Neural progenitor cell (in vitro differentiated cells): ENCODE data around the gene SLC12A7. TPM values are rescaled to one million over a fixed set of nuclear protein-coding genes. Genes with fewer than 3 reads are reported as not detected.

Experiments used
- DNase-seq: peaks from one replicate; pipeline ENCODE4 v3.0.0-alpha.2; 2016; ENCODE audit warnings: low spot score
- H2AFZ ChIP-seq: fragments of 200-600 bp; sonication (generic); replicated peaks from 2 replicates; pipeline ENCODE4 v1.6.1; 2016; ENCODE audit warnings: antibody characterized with exemption
- H3F3A ChIP-seq: fragments of 200-600 bp; sonication (generic); 2 replicates; pipeline ENCODE4 v1.6.1; 2016; ENCODE audit warnings: antibody characterized with exemption, low read depth
- H3K27ac ChIP-seq: fragments of 200-600 bp; sonication (generic); 2 replicates; pipeline ENCODE4 v1.5.1; 2016; ENCODE audit warnings: mild to moderate bottlenecking
- H3K27me3 ChIP-seq: fragments of 200-600 bp; sonication (generic); 2 replicates; pipeline ENCODE4 v1.6.1; 2016; ENCODE audit warnings: mild to moderate bottlenecking, moderate library complexity
- H3K36me3 ChIP-seq: fragments of 200-600 bp; sonication (generic); 2 replicates; pipeline ENCODE4 v1.5.1; 2016
- H3K4me1 ChIP-seq: fragments of 200-600 bp; sonication (generic); 2 replicates; pipeline ENCODE4 v1.6.1; 2016; ENCODE audit warnings: mixed run types
- H3K4me2 ChIP-seq: fragments of 200-600 bp; sonication (generic); 2 replicates; pipeline ENCODE4 v1.6.1; 2016
- H3K4me3 ChIP-seq: fragments of 200-600 bp; sonication (generic); 2 replicates; pipeline ENCODE4 v1.5.1; 2016
- H3K79me2 ChIP-seq: fragments of 200-600 bp; sonication (generic); 2 replicates; pipeline ENCODE4 v1.6.1; 2016; ENCODE audit warnings: low read depth
- H3K9ac ChIP-seq: fragments of 200-600 bp; sonication (generic); 2 replicates; pipeline ENCODE4 v1.6.1; 2016
- H3K9me3 ChIP-seq: fragments of 200-600 bp; sonication (generic); 2 replicates; pipeline ENCODE4 v1.5.1; 2016; ENCODE audit warnings: low read depth
- H4K20me1 ChIP-seq: fragments of 200-600 bp; sonication (generic); 2 replicates; pipeline ENCODE4 v1.6.1; 2016; ENCODE audit warnings: low read depth
- H3K27ac Mint-ChIP-seq: 3 replicates; pipeline ENCODE4 v1.8.0; 2021; ENCODE audit warnings: mixed read lengths
- H3K27me3 Mint-ChIP-seq: 2 replicates; pipeline ENCODE4 v1.8.0; 2022; ENCODE audit warnings: low read depth, mild to moderate bottlenecking, inconsistent platforms, moderate library complexity, mixed read lengths; ENCODE audit not compliant: insufficient read depth
- H3K36me3 Mint-ChIP-seq: 3 replicates; pipeline ENCODE4 v1.8.0; 2021; ENCODE audit warnings: mixed read lengths
- H3K4me1 Mint-ChIP-seq: 3 replicates; pipeline ENCODE4 v1.8.0; 2021; ENCODE audit warnings: mixed read lengths
- H3K4me3 Mint-ChIP-seq: 3 replicates; pipeline ENCODE4 v1.8.0; 2021; ENCODE audit warnings: mild to moderate bottlenecking, moderate library complexity, mixed read lengths
- H3K9me3 Mint-ChIP-seq: 3 replicates; pipeline ENCODE4 v1.8.0; 2020; ENCODE audit warnings: mixed read lengths
- CTCF ChIP-seq: fragments of 200-600 bp; sonication (generic); IDR thresholded peaks from 2 replicates; pipeline ENCODE4 v1.5.1; 2017; ENCODE audit warnings: antibody characterized with exemption, mild to moderate bottlenecking
- EZH2 ChIP-seq: fragments of 200-600 bp; sonication (generic); IDR thresholded peaks from 2 replicates; pipeline ENCODE4 v1.6.1; 2017; ENCODE audit warnings: antibody characterized with exemption, mild to moderate bottlenecking, moderate library complexity
- EZH2phosphoT487 ChIP-seq: fragments of 200-600 bp; sonication (generic); IDR thresholded peaks from 2 replicates; pipeline ENCODE4 v1.6.1; 2017; ENCODE audit warnings: antibody characterized with exemption
- total RNA-seq: library from RNA; depleted of rRNA; stranded (reverse); fragments of >200 nt; gene quantifications from 2 replicates; pipeline ENCODE4 v1.2.3, GENCODE V29; 2015; ENCODE audit warnings: low replicate concordance

The SLC12A7 gene
- total RNA-seq, 1 donor from 2014 or later, result 7.5 TPM

- H3K27me3 Mint-ChIP-seq, result peaks cover 6% of the 10 kb centered on the region
- Histone ChIP-seq H2AFZ (no peak overlapping the region), H3K4me1 (no peaks in the 10 kb centered on the region), H4K20me1 (no peaks in the 10 kb centered on the region), H3F3A (no peaks in the 10 kb centered on the region), H3K9ac (no peak overlapping the region), H3K9me3 (no peaks in the 10 kb centered on the region), H3K27me3 (no peaks in the 10 kb centered on the region), H3K36me3 (no peaks in the 10 kb centered on the region), H3K27ac (no peak overlapping the region), H3K4me2 (no peak overlapping the region), H3K4me3 (no peak overlapping the region), H3K79me2 (no peaks in the 10 kb centered on the region)
- TF ChIP-seq EZH2 (no peak), CTCF (no peak), EZH2phosphoT487 (no peak)
- no peaks in the 10 kb centered on the region for H3K9me3 Mint-ChIP-seq
- DNase-seq, result no peak
- no peak overlapping the region for H3K27ac Mint-ChIP-seq
- peak overlapping the region; percentile 24 for H3K4me3 Mint-ChIP-seq
- H3K36me3 Mint-ChIP-seq, result peaks cover 2% of the 10 kb centered on the region
- H3K4me1 Mint-ChIP-seq, result peaks cover 3% of the 10 kb centered on the region
Measured at GRCh38 chr5:1036504-1037122, 75.2 kb downstream of the SLC12A7 start.

- Mint-ChIP-seq H3K9me3 (no peaks in the 10 kb centered on the region), H3K36me3 (peaks cover 2% of the 10 kb centered on the region), H3K4me1 (peaks cover 6% of the 10 kb centered on the region), H3K4me3 (no peak overlapping the region), H3K27ac (no peak overlapping the region), H3K27me3 (peaks cover 6% of the 10 kb centered on the region)
- Histone ChIP-seq H3K4me2 (no peak overlapping the region), H3K4me3 (no peak overlapping the region), H4K20me1 (no peaks in the 10 kb centered on the region), H3K79me2 (no peaks in the 10 kb centered on the region), H3F3A (no peaks in the 10 kb centered on the region), H3K9me3 (no peaks in the 10 kb centered on the region), H3K27me3 (no peaks in the 10 kb centered on the region), H3K36me3 (no peaks in the 10 kb centered on the region), H3K27ac (no peak overlapping the region), H3K4me1 (peaks cover 4% of the 10 kb centered on the region), H2AFZ (no peak overlapping the region), H3K9ac (no peak overlapping the region)
- no peak for TF ChIP-seq EZH2phosphoT487
- no peak for TF ChIP-seq EZH2
- TF ChIP-seq CTCF, result no peak
- no peak for DNase-seq
Measured at GRCh38 chr5:1035421-1036405, 76.2 kb downstream of the SLC12A7 start.

GRCh38 chr5:1034986-1035385 is 76.9 kb downstream of the SLC12A7 start:
- Mint-ChIP-seq H3K36me3 (peaks cover 2% of the 10 kb centered on the region), H3K4me3 (no peak overlapping the region), H3K9me3 (no peaks in the 10 kb centered on the region), H3K27ac (peak overlapping the region; percentile 14), H3K27me3 (peaks cover 6% of the 10 kb centered on the region), H3K4me1 (peaks cover 9% of the 10 kb centered on the region)
- Histone ChIP-seq H3K9me3 (no peaks in the 10 kb centered on the region), H3K36me3 (no peaks in the 10 kb centered on the region), H3K4me1 (peaks cover 11% of the 10 kb centered on the region), H3K4me2 (no peak overlapping the region), H3K79me2 (no peaks in the 10 kb centered on the region), H3K27me3 (no peaks in the 10 kb centered on the region), H3K27ac (no peak overlapping the region), H4K20me1 (no peaks in the 10 kb centered on the region), H3K4me3 (no peak overlapping the region), H3K9ac (no peak overlapping the region), H3F3A (no peaks in the 10 kb centered on the region), H2AFZ (no peak overlapping the region)
- DNase-seq, result no peak
- TF ChIP-seq CTCF, result no peak
- TF ChIP-seq EZH2, result no peak
- TF ChIP-seq EZH2phosphoT487, result no peak
